ENCODE results near the gene CCDC197. TPM values are rescaled to one million over a fixed set of nuclear protein-coding genes. Genes with fewer than 3 reads are reported as not detected.

CCDC197 gene
- total RNA-seq, 4 donors from 2014 or later: not detected

DNA sequence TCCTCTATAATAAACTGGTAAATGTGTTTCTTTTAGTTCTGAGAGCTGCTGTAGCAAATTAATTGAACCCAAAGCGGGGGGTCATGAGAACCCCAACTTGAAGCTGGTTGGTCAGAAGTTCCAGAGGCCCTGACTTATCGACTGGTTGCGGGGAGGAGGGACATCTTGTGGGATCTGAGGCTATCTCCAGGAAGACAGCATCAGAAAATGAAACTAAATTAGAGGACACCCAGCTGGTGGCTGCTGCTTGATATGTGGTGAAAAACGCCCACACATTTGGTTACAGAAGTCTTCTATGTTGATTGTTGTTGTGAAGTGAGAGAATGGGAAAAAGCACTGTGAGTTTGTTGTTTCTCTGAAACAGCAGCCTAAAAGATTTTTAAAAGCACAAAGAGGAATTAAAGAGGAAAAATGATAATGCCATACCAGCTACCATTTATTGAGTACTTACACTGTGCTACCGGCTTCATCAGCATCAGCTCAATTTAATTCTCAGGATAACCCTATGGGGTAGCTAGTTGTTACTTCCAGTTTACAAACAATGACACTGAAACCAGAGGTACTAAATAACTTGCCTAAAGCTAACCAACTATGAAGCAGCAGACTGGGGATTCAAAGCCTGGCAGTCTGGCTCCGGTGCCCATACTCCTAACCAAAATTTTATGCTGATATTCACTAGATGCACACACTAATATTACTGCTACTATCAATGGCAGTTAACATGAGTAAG, 59.6 kb downstream of the CCDC197 start:
- TF ChIP-seq, protein P1, sequence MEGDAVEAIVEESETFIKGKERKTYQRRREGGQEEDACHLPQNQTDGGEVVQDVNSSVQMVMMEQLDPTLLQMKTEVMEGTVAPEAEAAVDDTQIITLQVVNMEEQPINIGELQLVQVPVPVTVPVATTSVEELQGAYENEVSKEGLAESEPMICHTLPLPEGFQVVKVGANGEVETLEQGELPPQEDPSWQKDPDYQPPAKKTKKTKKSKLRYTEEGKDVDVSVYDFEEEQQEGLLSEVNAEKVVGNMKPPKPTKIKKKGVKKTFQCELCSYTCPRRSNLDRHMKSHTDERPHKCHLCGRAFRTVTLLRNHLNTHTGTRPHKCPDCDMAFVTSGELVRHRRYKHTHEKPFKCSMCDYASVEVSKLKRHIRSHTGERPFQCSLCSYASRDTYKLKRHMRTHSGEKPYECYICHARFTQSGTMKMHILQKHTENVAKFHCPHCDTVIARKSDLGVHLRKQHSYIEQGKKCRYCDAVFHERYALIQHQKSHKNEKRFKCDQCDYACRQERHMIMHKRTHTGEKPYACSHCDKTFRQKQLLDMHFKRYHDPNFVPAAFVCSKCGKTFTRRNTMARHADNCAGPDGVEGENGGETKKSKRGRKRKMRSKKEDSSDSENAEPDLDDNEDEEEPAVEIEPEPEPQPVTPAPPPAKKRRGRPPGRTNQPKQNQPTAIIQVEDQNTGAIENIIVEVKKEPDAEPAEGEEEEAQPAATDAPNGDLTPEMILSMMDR (IDR thresholded peaks at IDR 0.05; ENCODE audit: low read depth): no peak

DNA sequence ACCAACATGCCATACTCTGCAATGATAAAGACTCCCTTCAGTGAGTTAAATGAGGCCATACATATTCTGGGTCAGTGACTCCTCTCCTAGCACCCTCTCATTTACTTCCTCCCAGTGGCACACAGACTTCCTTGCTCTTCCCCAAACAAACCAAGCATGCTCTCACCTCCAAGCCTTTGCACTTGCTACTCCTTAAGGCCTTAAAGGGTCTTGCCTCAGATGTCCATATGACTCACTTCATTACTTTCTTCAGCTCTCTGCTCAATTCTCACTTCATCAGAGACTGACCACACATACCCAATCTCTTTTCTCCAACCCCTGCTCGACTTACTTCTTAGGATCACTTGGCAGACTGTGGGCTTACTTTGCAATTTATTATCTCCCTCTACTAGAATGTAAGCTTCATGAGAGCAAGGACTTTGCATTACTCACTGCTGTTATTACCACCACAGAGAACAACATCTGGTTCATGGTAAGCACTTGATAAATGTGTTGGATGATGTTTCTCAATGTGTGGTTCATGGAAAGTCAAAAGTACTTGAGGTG, 61.1 kb downstream of the CCDC197 start:
- TF ChIP-seq, protein P1 (IDR thresholded peaks at IDR 0.05; ENCODE audit: low read depth): no peak

Small RNAs within 50 kb of the gene (small RNA-seq; reads per million reads assigned to genes)
- gene MIR4506: not detected

Other genes starting within 250 kb of the CCDC197 start
- gene PRIMA1, start 208.8 kb upstream of the CCDC197 start, total RNA-seq: 1 to 10 TPM in 1 of 4 donors, under 1 TPM in 3; 0.51 to 1.3 (median 0.80) TPM
- not detected for gene FAM181A, start 70.0 kb upstream of the CCDC197 start, total RNA-seq
- under 1 TPM in 1 of 4 donors, not detected in 3; 0.34 TPM for gene ASB2, start 20.7 kb upstream of the CCDC197 start, total RNA-seq
- 1 to 10 TPM in 1 of 4 donors, under 1 TPM in 3; 0.22 to 3.9 (median 0.43) TPM for gene OTUB2, start 29.0 kb downstream of the CCDC197 start, total RNA-seq
- gene DDX24, start 83.9 kb downstream of the CCDC197 start, total RNA-seq: 100 to 1,000 TPM; 119 to 133 (median 126) TPM
- gene IFI27L1, start 84.0 kb downstream of the CCDC197 start, total RNA-seq: 10 to 100 TPM in 2 of 4 donors, 1 to 10 TPM in 2; 3.3 to 13.3 (median 7.2) TPM
- gene IFI27, start 113.4 kb downstream of the CCDC197 start, total RNA-seq: 100 to 1,000 TPM; 133 to 455 (median 216) TPM
- 100 to 1,000 TPM in 1 of 4 donors, 10 to 100 TPM in 3; 20.7 to 102 (median 85.3) TPM for gene IFI27L2, start 132.3 kb downstream of the CCDC197 start, total RNA-seq
- gene PPP4R4, start 177.0 kb downstream of the CCDC197 start, total RNA-seq: 1 to 10 TPM in 2 of 4 donors, under 1 TPM in 2; 0.33 to 3.4 (median 0.85) TPM